Posterior vena cava (tissue), 2 donors: ENCODE measurements around the gene SS18L1. TPM values are rescaled to one million over a fixed set of nuclear protein-coding genes. Genes with fewer than 3 reads are reported as not detected.

Source experiments
- DNase-seq: peaks from one replicate; pipeline ENCODE4 v3.0.0-alpha.2; 2020; ENCODE audit warnings: low spot score
- intact Hi-C, 2 donors: fragments of 100-400 bp; cut with DNase I; formaldehyde crosslinking; loops; one replicate each; pipeline versions ENCODE4 v1.14.1 to v1.14.2; 2022 to 2023
- total RNA-seq, 2 donors: library from RNA; stranded (reverse); fragmentation: NEBNext Ultra II Directional; extraction: Animal tissue kit (Norgen Biotek cat#: 25700); gene quantifications; one replicate each; pipeline ENCODE4 v1.2.1, GENCODE V29; 2021
- donor health status: DM: yes; HTN: yes; CAD: no.
- donor health status: DM: yes; HTN: yes; CAD: no.

The SS18L1 gene
- total RNA-seq, 2 donors from 2014 or later: 9.7 to 10.3 TPM

DNA sequence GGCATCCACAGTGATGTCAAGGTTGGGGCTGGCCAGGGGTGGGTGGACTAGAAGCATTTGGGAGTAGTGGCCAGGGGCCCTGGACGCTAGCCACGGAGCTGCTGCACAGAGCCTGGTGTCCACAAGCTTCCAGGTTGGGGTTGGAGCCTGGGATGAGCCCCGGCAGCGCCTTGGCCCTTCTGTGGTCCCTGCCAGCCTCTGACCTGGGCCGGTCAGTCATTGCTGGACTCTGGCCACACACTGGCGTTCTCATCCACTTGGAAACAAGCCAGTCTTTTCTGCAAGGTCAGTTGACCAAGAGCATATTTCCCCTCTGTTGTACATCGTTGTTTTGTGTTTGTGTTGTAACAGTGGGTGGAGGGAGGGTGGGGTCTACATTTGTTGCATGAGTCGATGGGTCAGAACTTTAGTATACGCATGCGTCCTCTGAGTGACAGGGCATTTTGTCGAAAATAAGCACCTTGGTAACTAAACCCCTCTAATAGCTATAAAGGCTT, 8.8 kb upstream of the SS18L1 start:
- no peak for DNase-seq
- intact Hi-C loops: loop anchor here in 1 of 2 donors (5.0 kb wide), 1 partner anchor 122 kb away; no protein-coding TSS in a partner anchor

DNA sequence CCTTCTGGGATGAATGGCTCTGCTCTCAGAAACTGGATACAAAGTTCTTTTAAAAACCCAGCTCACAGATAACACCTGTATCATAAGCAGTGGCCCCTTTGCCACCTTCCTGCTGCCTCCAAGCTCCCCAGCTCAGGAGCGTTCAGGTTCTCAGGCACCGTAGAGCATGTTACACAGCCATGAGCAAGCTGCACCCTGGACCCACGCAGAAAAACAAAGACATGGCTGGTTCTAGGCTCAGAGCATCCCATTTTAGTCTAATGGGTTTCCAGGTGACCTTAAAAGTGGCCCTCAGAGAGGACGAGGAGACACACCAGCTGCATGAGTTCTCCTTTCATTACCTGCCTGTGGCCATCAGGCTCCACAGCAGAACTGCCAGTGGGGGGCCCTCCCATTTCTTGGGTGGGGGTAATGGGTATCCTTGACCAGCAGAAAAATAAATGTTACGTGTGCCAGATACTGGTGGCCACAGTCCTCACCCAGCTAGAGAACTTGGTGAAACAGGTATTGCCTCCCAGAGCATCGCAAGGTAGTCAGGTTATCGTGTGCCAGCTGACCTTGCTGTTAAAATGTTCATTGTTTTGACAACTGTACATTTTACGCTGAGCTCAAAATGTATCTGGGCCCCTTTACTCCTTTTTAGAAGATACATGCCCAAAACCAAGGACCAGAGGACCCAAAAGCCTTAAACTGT, 7.8 kb upstream of the SS18L1 start:
- DNase-seq: no peak
- intact Hi-C loops: loop anchor here in 1 of 2 donors (5.0 kb wide), 1 partner anchor 123 kb away; no protein-coding TSS in a partner anchor

- intact Hi-C loops: loop anchor here in 1 of 2 donors (5.0 kb wide), 1 partner anchor 124 kb away; no protein-coding TSS in a partner anchor
Observed at GRCh38 chr20:62136283-62137091, 7.1 kb upstream of the SS18L1 start.

GRCh38 chr20:62137092-62137384, 6.5 kb upstream of the SS18L1 start:
- DNase-seq: no peak
- intact Hi-C loops: loop anchor here in 1 of 2 donors (5.0 kb wide), 1 partner anchor 125 kb away; no protein-coding TSS in a partner anchor

More at GRCh38 chr20:62136283-62137091, 7.1 kb upstream of the SS18L1 start:
- peak; percentile 91 for DNase-seq

DNA sequence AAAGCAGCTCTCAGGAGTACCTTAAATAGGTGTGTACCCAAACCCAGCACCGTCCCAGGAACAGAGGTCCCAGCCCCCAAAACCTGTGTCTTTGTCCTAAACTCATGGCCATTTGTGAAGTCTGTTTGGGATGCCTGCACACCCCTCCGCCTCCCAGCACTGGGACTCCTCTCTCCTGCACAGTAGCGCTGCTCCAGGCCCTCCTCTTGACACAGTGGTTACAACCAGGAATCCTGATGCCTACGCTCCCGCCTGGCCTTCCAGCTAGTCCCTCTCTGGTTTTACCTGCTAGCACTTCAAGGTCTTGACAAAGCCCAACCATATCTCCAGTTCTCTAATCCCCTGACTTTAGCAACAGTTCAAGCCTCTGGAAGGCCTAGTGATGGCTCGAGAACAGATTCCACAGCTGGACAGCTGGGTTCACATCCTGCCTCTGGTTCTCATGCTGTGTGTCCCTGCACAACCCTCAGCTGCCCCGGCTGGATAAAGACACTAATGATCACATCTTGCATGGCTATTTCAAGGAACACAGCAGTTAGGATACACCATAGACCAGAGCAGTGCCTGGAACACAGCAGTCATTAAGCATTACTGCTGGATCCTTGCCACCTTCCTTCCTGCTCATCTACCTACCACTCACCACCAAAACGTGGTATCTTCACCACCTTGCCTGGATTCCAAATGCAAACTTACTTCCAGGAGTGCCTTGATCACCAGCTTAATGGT, 5.9 kb upstream of the SS18L1 start:
- no peak for DNase-seq
- intact Hi-C loops: loop anchor here in 1 of 2 donors (5.0 kb wide), 1 partner anchor 125 kb away; no protein-coding TSS in a partner anchor

DNA sequence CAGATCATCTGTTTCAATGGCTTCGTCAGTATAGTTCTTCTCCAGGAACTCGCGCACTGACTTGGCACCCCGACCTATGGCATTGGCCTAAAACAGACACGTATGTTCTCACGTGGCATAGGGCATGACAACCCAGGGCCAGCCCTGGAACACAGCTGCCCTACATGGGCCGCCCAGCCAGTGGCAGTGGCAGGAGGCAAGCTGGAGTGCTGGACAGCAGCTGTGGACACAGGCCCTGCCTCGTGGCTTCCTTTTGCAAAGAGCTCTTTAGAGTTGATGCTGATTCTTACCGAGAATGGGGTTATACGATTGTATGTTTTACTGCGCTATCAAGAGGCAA, 5.4 kb upstream of the SS18L1 start:
- intact Hi-C loops: loop anchor here in 1 of 2 donors (5.0 kb wide), 1 partner anchor 126 kb away; no protein-coding TSS in a partner anchor
- no peak for DNase-seq

DNA sequence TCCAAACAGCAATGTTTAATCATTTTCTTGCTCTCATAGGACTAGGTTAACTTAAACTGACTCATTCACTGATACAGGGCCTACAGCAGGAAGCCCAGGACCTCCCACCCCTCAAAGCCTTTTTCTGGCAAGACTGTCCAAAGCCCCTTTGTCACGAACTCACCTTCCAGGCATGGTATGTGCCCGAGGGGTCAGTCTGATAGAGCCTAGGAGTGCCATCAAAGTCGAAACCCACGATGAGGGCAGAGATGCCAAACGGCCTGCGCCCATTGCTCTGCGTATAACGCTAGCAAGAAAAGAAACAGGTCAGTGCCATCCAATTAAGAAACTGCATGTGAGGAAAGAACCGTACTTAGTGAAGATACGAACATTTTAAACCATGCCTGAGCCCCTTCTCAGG, 4.7 kb upstream of the SS18L1 start:
- no peak for DNase-seq
- intact Hi-C loops: loop anchor here in 1 of 2 donors (5.0 kb wide), 1 partner anchor 127 kb away; no protein-coding TSS in a partner anchor

- intact Hi-C loops: loop anchor here (5.0 kb wide), 2 partner anchors 122 to 127 kb away; no protein-coding TSS in a partner anchor
- no peak for DNase-seq
Observed at GRCh38 chr20:62139636-62140035, 3.9 kb upstream of the SS18L1 start.

DNA sequence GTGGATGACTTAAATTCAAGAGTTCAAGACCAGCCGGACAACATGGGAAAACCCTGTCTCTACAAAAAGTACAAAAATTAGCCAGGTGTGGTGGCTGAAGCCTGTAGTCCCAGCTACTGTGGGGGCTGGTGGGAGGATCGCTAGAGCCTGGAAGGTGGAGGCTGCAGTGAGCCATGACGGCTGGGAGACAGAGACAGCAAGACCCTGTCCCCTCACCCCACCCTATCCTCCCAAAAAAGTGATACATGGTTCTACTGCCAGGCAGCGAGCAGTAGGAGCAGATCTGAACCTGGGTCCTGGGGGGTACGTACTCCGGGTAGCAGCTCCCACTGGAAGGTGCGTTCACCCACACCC, 2.5 kb upstream of the SS18L1 start:
- intact Hi-C loops: loop anchor here in 1 of 2 donors (5.0 kb wide), 1 partner anchor 124 kb away; no protein-coding TSS in a partner anchor
- DNase-seq: no peak

DNA sequence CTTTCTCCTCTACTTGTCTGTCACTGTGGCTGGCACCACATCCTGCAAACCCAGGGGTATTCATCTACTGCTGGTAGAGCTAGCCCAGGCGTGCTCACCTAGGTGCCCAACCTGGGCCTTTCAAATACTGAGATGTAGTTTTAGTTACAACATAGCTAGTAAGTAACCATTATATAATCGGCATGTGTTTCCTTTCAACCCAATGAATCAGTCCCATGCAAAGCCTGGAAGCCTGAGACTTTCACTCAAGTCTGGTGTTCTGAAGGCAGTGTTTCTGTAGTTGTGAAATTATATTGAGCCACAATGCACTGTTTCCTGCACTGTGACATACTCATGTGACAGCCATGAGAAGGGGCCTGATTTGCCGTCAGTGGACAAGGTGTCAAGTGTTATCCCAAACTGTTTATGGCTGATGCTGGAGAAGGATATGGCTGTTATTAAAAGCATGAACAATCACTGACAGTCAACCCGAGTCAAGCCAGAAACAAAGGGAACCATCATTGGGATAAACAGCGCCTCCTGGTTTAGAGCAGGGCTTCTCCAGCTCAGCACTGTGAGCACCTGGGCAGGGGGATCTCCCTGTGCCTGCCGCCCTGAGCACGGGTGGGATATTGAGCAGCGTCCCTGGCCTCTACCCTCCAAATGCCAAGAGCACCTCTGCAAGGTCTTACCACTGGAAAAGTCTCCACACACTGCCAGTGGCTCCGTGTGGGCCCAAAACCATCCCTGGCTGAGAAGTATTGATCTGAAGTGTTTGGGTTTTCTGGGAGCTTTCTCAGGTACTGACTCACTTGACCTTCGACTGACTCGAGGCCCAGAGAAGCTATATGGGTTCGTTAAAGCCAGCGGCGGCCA, 1.9 kb upstream of the SS18L1 start:
- intact Hi-C loops: loop anchor here (2.0 to 5.0 kb wide), 2 partner anchors 75 to 124 kb away; no protein-coding TSS in a partner anchor

GRCh38 chr20:62142252-62143080, 1.1 kb upstream of the SS18L1 start:
- DNase-seq: no peak
- intact Hi-C loops: loop anchor here (2.0 to 5.0 kb wide), 2 partner anchors 76 to 125 kb away; no protein-coding TSS in a partner anchor

More for the DNA sequence above, 1.9 kb upstream of the SS18L1 start:
- DNase-seq: no peak

DNA sequence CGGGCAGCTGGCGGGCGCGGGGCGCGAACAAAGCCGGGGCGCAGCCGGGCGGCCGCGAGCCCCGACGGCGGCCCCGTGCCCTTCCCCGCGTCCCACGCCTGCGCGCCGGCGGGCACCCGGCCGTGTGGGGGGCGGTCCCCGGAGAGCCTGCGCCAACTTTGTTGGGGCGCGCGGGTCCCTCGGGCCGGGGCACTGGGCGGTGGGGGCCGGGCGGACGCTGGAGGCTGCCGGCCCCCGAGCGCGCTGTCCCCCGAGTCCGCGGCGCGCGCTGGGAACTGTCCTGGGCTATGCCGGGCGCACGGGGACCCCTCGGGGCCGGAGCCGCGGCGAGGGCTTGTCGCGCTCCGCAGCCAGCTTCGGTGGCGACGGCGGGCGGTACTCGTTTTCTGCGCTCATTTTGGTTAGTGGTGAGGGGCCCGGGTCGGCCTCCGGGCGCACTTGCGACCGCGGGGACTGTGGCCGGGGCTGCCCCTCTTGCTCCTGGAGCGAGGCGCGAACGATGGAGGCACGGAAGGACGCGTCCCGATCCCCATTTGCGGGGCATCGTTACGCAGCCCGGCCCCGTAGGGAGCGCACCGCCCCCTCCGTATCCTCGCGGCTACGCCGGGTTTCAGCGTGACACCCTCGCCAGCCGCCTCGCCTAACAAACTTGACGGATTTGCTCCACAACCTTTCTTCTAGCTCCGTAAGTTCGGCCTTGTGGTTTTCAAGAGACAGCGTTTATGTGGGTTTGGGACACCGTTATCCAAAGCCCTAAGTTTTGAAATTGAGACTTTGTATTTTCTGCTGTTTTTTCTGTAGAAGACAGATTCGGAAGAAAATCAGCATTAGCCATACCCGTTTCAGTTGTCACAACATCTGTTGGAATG, 622 bp downstream of the SS18L1 start:
- intact Hi-C loops: loop anchor here (2.0 to 5.0 kb wide), 2 partner anchors 77 to 127 kb away; no protein-coding TSS in a partner anchor
- peak; percentile 91 for DNase-seq

GRCh38 chr20:62145688-62146018, 2.1 kb downstream of the SS18L1 start:
- intact Hi-C loops: no loop called here
- DNase-seq: no peak

GRCh38 chr20:62146019-62146755, 2.6 kb downstream of the SS18L1 start:
- no peak for DNase-seq
- intact Hi-C loops: no loop called here

GRCh38 chr20:62147125-62147524, 3.6 kb downstream of the SS18L1 start:
- intact Hi-C loops: no loop called here

DNA sequence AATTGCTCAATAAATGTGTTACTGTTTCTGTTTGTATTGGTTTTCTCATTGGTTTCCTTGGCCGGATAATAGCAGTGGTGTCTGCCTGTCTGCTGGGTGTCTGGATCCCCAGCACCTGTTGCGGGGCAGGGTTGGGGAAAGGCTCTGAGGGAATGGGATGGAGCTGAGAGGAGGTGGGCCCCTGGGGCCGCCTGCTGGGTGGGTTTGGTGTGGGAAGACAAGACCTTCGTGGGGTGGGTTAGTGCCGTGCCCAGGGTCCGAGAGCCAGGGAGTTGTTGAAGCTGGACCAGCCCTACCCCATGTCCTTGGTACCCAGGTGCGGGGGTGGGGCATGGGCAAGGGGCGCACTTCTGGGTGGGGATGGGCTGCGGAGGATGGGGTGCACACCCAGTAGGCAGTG, 4.0 kb downstream of the SS18L1 start:
- intact Hi-C loops: no loop called here

More at GRCh38 chr20:62147125-62147524, 3.6 kb downstream of the SS18L1 start:
- DNase-seq: no peak

More for the DNA sequence above, 4.0 kb downstream of the SS18L1 start:
- no peak for DNase-seq
